Panc1 (cell line): ENCODE measurements around the gene NFAM1.

Experiments used
- CTCF ChIP-seq: fragments of 450-650 bp; IDR thresholded peaks from 2 replicates; pipeline ENCODE4 v1.5.1; 2017; ENCODE audit warnings: mild to moderate bottlenecking
- REST ChIP-seq, 2 experiments: IDR thresholded peaks; 2 replicates each; pipeline ENCODE4 v1.6.1; 2011 to 2012; ENCODE audit warnings: low read depth in 2 of 2, control low read depth in 1 of 2, low read length in 1 of 2, mild to moderate bottlenecking in 1 of 2, moderate library complexity in 1 of 2; ENCODE audit not compliant: insufficient read depth in 1 of 2

- TF ChIP-seq CTCF (no peak), REST (IDR thresholded peaks at IDR 0.05; ENCODE audit: insufficient read depth in 1 of 2, low read depth in 2 of 2, low read length in 1 of 2) (no peak)
Measured at GRCh38 chr22:42432020-42432596, at the start of gene NFAM1.
